NOMO-1 treated with DMSO at 0.1 percent for 48 hours (cell line): ENCODE measurements around the gene XPNPEP2.

Experiments
- DNase-seq: peaks from one replicate; lab custom pipeline; 2025; ENCODE audit not compliant: unreplicated experiment; lab: John Stamatoyannopoulos, UW

The XPNPEP2 gene, protein sequence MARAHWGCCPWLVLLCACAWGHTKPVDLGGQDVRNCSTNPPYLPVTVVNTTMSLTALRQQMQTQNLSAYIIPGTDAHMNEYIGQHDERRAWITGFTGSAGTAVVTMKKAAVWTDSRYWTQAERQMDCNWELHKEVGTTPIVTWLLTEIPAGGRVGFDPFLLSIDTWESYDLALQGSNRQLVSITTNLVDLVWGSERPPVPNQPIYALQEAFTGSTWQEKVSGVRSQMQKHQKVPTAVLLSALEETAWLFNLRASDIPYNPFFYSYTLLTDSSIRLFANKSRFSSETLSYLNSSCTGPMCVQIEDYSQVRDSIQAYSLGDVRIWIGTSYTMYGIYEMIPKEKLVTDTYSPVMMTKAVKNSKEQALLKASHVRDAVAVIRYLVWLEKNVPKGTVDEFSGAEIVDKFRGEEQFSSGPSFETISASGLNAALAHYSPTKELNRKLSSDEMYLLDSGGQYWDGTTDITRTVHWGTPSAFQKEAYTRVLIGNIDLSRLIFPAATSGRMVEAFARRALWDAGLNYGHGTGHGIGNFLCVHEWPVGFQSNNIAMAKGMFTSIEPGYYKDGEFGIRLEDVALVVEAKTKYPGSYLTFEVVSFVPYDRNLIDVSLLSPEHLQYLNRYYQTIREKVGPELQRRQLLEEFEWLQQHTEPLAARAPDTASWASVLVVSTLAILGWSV

DNA sequence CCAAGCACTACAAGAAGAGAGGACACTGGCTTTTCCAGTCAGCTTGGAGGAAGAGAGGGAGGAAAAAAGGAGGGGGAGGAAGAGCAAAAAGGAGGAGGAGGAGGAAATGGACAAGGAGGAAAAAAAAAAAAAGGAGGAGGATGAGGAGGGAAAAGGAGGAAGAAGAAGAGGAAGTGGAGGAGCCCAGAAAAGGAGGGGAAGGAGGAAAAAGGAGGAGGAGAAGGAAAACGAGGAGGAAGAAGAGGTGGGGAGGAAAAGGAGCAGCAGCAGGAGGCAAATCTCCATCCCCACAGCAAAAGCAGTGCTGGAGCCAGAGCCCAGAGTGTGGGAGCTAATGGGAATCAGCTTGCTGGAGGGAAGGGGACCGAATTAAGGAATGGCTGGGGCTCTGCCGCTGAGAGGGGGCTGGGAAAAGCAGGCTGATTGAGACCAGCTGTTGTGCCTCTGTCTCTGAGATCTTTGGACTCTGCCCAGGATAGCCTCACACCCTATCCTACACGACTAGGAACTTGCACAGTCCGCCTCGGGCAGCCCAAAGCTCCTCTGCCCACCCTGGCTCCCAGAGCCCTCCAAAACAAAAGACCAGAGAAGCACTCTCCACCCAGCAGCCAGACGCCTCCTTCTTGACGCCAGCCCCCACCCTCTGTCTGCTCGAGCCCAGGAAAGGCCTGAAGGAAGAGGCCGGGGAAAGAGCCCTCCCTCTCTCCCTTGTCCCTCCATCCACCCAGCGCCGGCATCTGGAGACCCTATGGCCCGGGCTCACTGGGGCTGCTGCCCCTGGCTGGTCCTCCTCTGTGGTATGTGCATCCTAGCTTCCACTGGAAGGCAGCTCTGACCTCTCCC lies at the start of gene XPNPEP2:
XPNPEP2 (plus strand) TSS at position 514 of the 843 bp plus-strand sequence; CDS start at position 749, 235 bp downstream.
- no peak for DNase-seq

DNA sequence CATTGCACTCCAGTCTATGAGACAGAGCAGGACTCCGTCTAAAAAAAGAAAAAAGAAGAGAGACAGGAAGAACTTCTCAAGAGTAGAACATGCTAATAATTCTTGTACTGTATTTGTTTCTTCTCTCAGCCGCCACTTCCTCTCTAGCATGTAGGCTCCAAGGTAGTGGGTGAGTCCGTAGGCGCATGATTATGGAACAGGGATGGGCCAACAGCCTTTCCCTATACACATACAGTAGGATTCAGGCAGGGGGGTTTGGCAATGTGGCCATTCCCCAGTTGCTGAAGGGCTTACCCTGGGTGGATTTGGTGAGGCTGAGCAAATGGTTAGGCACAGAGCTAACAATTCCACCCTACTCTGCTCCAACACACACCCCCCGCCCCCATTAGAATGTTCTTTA lies 49.0 kb upstream of the XPNPEP2 start:
- no peak for DNase-seq

DNA sequence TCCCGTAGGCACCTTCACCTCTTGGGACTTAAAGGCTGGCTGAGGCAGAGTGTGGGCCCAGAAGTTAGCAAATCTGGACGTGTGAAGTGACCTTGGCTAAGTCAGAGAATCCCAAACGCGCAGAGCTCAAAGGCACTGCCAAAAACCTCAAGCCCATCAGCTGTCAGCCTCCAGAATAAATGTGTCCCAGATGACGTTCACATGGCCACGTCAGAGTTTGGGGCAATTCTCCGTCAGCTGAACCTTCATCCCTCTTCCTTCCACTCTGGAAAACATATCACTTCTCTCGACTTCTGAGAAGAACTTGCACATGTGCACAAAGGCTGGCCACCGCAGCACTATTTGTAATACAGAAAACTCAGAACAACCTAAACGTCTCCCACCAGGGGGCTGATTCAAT lies 48.3 kb upstream of the XPNPEP2 start:
- DNase-seq, result no peak

DNA sequence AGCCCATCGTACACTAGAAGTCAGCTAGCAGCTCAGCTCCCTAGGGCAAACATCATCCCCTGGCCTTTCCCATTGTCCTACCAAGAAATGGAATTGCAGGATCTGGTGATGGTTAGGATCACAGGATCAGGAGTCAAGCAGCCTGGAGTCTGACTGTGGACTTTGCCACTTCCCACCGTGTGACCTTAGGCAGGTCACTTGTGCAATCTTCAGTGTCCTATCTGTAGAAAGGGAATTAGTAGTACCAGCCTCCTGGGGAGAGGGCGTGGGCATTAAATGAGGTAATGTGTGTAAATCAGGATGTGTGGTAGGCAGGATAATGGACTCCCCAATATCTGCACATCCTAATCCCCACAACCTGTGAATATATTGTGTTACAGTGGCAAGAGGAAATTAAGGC lies 45.4 kb upstream of the XPNPEP2 start:
- DNase-seq, result no peak

DNA sequence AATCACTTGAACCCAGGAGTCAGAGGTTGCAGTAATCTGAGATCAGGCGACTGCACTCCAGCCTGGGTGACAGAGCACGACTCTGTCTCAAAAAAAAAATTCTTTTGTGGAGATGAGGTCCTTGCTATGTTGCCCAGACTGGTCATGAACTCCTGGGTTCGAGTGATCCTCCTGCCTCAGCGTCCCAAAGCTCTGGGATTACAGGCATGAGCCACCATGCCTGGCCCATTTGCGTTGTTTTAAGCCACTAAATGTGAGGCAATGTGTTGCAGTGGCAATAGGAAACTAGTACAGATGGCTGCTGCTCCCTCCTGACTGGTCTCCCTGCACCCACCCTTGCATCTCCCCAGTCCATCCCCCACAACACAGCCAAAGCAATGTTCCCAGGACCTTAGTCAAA lies 44.0 kb upstream of the XPNPEP2 start:
- no peak for DNase-seq

DNA sequence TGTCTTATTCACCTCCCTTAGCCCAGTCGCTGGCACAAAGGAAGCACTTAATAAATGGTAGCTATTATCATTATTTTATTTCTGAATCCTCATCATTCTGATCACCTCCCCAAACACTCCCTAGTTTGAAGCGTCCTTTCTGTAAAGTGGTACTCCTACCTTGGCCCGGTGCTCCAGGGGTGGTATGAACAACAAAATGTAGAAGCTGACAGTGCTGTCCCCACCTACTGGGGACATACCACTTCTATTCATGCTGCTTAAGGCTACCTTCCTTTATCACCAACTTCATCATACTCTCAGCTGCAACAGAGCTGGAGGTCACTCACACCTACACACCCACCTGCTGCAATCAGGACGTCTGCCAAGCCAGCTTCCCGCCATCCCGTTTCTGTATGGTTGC lies 43.2 kb upstream of the XPNPEP2 start:
- DNase-seq, result no peak

DNA sequence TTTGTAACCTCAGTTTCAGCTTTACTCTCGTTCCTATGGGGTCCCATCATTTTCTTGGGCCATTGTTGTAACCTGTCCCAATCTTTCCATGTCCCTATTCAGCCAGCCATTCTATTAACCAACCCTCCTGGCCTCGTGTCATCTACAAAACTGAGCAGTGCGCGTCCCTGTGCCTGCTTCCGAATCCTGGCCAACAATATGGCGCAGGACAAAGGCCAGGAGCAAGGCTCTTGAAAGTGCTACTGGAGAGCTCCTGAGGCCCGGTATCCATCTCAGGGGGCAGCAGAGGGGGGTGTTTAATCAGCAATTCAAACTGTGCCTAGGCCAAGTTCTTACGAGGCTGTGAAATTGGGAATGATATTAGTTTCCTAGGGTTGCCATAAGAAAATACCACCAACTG lies 42.8 kb upstream of the XPNPEP2 start:
- DNase-seq, result no peak

DNA sequence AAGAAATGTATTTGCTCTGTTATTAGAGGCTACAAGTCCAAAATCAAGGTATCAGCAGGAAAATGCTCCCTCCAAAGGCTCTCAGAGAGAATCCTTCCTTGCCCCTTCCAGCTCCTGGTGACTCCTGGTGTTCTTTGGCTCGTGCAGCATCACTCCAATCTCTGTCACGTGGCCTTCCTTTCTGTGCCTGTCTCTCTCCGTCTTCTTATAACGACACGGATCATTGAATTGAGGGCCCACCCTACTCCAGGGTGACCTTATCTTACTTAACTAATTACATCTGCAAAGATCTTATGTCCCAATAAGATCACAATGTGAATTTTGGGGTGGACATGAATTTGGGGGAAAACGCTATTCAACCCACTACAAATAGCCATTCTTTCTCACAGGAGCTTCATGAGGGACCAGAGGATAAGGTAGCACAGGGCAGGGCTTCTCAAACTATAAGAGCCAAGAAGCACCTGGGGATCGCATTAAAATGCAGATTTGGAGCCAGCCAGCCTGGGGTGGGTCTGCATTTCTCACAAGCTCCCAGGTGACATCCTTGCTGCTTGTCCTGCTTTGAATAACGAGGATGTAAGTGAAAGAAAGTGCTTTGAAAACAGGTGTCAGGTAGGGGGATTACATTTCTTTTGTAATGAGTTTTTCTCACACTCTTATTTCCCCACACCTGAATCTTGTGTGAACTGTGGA lies 42.2 kb upstream of the XPNPEP2 start:
- DNase-seq, result no peak

DNA sequence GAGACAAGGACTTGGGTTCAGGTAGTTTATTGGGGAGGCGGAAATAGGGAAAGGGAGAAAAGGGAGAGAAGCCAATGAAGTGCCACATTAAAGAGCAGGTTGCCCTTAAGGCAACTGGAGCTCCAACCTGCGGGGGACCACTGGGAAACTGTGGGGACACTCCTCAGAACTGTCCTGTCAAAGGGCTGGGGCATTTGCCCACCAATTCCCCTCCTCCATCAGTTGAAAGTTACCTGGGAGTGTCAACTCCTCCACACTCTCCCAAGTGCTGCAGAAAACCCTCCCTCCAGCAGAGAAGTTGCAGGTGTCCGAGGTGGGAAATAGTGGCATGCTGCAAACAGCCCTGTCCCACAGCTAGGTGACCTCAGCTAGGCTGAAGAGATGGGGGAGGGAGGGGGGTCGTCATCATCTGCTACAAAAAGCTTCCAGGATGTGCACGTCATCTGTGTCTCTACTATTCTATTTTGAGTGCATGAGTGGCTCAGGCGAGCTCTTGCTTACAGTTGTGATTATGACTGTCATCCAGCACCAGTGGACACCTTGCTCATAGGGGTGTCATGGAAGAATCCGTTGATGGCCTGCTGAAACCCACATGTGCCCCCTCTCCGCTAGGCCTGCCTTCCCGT lies 41.5 kb upstream of the XPNPEP2 start:
- DNase-seq, result no peak

DNA sequence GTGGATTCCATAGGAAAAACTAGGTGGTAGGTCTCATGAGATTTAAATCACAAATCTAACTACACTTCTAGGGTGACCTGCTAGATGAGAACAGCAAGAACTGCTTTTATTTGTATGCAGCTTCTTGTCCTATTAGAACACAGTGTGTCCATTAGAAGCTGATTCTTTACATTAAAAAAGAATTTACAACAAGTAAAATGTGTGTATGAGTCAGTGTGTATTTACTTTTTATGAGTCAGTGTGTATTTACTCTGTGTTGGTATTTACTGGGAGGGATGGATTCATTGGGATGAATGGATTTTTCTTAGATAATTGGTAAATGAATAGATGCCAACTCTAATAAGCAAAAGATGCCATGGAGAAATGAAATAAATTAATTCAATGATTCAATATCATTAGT lies 40.6 kb upstream of the XPNPEP2 start:
- no peak for DNase-seq

DNA sequence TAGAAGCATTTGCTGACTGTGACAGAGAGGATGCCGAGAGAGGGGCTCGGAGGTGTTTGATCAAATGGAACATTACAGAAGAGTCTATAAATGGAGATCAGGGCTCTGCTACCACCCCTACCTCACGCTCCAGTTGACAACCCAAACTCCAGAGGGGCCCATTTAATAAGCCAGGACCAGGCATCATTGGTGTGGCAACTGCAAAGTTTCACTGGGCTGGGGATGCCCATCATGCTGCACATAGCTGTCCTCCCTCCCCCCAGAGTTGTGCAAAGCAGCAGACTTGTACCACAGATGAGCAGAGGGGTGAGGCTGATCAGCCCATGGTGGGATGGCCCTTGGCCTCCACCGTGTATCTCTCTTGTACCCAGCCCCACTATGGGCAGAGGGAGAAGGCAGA lies 38.2 kb upstream of the XPNPEP2 start:
- no peak for DNase-seq

DNA sequence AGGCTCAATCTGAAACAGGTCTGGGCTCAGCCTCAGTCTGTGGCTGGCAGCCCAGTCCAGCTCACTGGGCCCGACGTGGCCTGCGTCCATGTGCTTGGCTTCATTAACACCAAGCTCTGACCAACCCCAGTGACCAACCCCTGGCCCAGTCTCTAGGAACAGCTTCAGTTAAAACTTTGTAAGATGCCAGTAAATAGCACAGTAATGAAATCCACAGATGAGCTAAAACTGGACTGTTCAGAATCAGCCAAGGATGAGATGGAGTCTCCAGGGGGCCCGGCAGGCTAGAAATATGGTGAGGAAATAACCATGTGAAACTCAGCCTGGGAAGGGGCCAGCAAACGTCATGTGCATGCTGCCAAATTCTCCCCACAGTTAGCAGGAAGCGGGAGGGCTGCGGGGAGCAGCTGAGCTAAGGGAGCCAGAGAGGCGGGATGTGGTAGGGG lies 37.1 kb upstream of the XPNPEP2 start:
- no peak for DNase-seq

DNA sequence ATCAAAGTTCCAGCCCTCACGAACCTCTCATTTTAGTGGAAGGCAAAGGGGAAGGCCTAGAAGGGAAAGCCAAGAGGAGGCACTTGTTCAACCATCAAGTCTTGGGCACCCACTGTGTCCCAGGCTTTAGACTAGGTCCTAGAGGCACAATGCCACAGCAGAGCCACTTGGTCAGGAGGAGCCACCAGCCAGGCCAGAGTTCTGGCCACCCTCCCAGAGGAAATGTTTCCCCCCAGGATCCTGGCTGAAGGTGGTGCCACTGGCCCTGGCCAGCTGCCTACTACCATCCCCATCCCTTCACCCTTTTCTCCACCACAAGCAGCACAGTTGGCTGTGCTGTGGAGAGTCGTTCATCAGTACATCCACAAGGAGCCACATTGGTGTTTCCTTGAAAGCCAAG lies 34.3 kb upstream of the XPNPEP2 start:
- no peak for DNase-seq

DNA sequence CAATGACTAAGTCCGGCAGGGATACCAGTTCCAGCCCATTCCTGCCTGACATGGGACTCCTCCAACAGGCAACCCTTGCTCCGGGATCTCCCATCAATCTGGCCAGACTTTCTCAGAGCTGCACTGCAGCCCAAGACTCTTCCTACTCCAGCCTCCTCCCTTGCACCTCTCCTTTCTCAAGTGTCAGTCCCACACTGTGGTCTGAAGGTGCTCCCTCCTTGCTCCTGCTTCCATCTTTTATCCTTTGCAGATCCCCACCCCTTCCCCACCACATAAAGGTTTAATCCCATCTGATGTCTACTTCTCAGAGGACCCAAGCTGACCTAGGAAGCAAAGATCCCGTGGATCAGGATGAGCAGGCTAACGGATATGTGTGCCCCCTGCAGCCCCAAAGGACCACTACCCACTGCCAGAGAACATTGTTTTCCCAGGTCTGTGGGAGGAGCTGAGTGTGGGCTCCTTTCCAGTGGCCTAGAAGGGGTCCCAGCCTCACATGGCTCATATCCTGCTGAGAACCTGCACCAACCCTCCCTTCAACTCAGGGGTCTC lies 33.3 kb upstream of the XPNPEP2 start:
- no peak for DNase-seq

DNA sequence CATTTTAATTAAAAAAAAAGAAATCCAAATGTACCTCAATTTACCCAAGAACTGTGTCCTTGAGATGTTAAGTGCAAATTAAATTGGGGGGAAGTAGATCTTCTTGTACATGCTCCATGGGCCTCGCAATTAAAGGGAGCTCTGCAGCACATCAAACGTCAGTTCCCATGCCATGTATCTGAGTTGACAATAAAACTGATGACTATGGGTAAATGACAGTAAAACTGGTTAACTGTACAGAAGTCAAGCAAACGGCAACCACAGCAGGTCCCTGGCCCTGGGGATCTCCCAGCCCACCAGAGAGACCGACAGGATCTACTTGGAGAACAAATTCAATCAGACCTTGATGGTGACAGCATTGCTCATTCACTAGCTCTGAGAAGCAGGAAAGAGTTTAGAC lies 32.8 kb upstream of the XPNPEP2 start:
- no peak for DNase-seq

DNA sequence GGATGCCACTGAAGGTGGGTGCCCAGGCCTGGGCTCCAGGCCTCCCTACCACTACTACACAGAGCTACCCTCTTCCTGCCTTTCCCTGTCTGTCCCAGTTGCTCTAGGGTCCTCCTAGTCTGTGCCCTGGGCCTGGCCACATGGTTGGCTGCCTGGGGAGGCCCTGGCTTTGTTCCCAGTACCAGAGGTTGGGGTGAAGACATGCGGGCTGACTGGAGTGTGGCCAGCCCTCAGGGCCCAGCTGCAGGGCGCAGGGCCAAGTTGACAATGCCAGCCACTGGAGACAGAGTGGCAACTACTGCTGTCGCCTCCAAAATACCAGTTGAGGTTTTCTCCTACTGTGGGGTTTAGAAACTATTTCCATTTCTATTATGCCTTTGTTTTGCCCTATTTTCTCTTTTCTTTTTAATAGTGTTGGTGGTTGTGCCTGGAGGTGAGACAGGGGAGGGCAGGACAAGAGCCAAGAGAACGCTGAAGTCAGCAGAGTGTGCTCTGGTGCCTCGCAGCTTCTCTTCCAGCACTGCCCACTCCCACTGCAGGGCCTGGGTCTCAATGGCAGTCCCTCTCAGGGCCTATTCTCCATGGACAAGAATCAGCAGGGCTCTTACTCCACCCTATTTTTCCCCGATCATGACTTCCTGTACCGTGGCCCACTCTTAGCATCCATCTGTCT lies 32.2 kb upstream of the XPNPEP2 start:
- no peak for DNase-seq

DNA sequence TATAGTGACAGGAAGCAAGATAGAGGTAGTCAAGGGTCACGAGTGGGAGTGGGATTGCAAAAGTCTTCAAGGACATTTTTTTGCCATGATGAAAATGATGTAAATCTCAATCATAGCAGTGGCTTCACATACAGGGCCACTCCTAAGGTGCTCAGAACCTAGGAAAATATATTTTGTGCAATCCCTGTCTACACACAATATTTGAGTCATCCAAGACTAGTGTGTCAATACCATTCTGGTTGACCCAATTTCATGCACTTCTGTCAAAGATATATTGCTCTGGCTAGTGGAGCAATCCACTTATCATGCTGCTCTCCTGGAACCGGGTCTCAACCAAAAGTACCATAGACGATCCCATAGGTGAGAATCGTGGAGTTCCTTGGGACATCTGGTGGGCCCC lies 24.2 kb upstream of the XPNPEP2 start:
- no peak for DNase-seq

DNA sequence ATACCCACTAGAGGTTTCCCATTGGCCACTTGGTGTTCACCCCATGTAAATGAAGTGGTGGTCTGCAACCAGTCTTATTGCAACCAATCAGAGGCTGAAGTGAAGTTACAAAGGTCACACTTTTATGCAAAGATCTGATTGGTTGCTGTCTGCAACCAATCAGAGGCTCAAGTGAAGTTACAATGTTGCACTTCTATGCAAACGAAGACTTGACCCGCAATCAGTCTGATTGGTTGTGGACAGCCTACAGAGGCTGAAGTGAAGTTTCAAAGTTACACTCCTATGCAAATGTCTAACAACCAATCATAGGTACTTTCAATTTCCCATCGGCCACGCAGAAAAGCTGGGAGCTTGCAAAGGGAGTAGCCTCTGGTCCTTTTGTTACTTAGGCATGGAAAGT lies 22.3 kb upstream of the XPNPEP2 start:
- no peak for DNase-seq

DNA sequence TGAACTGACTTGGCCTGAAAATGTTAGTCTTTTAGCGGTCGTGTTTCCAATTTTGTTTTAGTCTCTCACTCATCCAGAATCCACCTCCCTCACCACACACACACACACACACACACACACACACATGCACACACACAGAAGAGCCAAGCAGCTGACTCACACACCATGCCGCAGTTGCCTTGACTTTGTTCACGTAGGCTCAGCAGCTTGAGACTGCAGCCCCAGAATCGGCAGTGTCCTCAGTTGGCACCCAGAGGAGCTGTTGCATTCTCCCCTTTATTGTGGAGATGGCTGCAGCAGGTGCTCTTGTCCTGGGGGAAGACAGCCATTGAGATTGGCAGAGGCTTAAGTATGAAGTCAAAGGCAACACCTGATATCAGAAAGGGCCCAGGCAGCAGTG lies 20.9 kb upstream of the XPNPEP2 start:
- no peak for DNase-seq

DNA sequence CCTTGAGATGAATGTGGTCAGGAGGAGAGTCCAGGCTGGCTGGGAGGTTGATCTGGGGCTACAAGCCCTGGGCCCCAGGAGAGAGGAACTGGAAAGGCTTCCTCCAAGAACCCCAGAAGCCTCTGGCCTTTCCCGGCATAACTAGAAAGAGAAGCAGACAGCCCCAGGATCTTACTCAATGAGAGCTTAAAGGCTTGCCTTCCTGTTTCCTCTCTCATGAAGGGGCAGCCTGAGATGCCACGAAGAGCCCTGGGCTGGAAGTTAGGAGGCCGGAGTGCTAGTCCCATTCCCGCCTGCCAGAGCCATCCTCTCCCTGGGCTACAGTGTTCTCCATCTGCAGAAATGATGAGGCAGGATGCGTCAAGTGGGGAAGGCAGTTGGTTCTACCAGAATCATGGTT lies 20.1 kb upstream of the XPNPEP2 start:
- no peak for DNase-seq
